Measurements from ENCODE around the gene FBXW9.
"Not testable (repeated sequence)": the region's sequence is repeated elsewhere in the genome, so short reads cannot be mapped to it uniquely, and the experiment has no call there.

FBXW9 gene

GRCh38 chr19:12715102-12715501, 18.7 kb upstream of the FBXW9 start:
- no peak for FAIRE-seq

- not testable (repeated sequence) for FAIRE-seq
Measured at GRCh38 chr19:12713304-12713703, 16.9 kb upstream of the FBXW9 start.

- FAIRE-seq = not testable (repeated sequence)
Measured at GRCh38 chr19:12712077-12712476, 15.6 kb upstream of the FBXW9 start.

- no peak for FAIRE-seq
Measured at GRCh38 chr19:12711187-12711586, 14.8 kb upstream of the FBXW9 start.

- FAIRE-seq = no peak
Measured at GRCh38 chr19:12708641-12709040, 12.2 kb upstream of the FBXW9 start.

- FAIRE-seq = no peak
Measured at GRCh38 chr19:12706332-12706718, 9.9 kb upstream of the FBXW9 start.

- FAIRE-seq = no peak
Measured at GRCh38 chr19:12705654-12706331, 9.4 kb upstream of the FBXW9 start.

GRCh38 chr19:12705169-12705568, 8.7 kb upstream of the FBXW9 start:
- no peak for FAIRE-seq

- FAIRE-seq = no peak
Measured at GRCh38 chr19:12703046-12703445, 6.6 kb upstream of the FBXW9 start.

- FAIRE-seq = no peak
Measured at GRCh38 chr19:12701596-12702282, 5.3 kb upstream of the FBXW9 start.

- FAIRE-seq = no peak
Measured at GRCh38 chr19:12698138-12698537, 1.7 kb upstream of the FBXW9 start.

- FAIRE-seq = not testable (repeated sequence)
Measured at GRCh38 chr19:12697425-12697824, 994 bp upstream of the FBXW9 start.

- FAIRE-seq = no peak
Measured at GRCh38 chr19:12695997-12696365, 450 bp downstream of the FBXW9 start.

GRCh38 chr19:12695514-12695913, 917 bp downstream of the FBXW9 start:
- FAIRE-seq = no peak

- FAIRE-seq = no peak
Measured at GRCh38 chr19:12695096-12695495, 1.3 kb downstream of the FBXW9 start.

- no peak for FAIRE-seq
Measured at GRCh38 chr19:12694641-12695040, 1.8 kb downstream of the FBXW9 start.

- FAIRE-seq = no peak
Measured at GRCh38 chr19:12692960-12693359, 3.5 kb downstream of the FBXW9 start.

- no peak for FAIRE-seq
Measured at GRCh38 chr19:12689581-12690216, 6.7 kb downstream of the FBXW9 start.

GRCh38 chr19:12689012-12689411, 7.4 kb downstream of the FBXW9 start:
- no peak for FAIRE-seq

- no peak for FAIRE-seq
Measured at GRCh38 chr19:12687496-12688196, 8.8 kb downstream of the FBXW9 start, which contains the start of gene GNG14. GNG14 (plus strand) TSS chr19:12687998; CDS start chr19:12688049, 51 bp downstream.

- FAIRE-seq = no peak
Measured at GRCh38 chr19:12685831-12686230, 10.6 kb downstream of the FBXW9 start.

GRCh38 chr19:12681074-12681987, 15.1 kb downstream of the FBXW9 start, which contains the start of gene DHPS:
DHPS (minus strand) TSS chr19:12681880; CDS start chr19:12681766, 114 bp downstream.
- FAIRE-seq = peak; percentile 79

All from islet of Langerhans (tissue), 1 donor.